NT2/D1 (cell line): Measurements from ENCODE around the gene DHRS12.

ENCODE experiments used
- YY1 ChIP-seq: IDR thresholded peaks from 2 replicates; pipeline ENCODE4 v1.6.1; 2011; ENCODE audit not compliant: insufficient read length, insufficient read depth
- ZNF274 ChIP-seq: IDR thresholded peaks from 2 replicates; pipeline ENCODE4 v1.6.1; 2011; ENCODE audit warnings: mild to moderate bottlenecking, low read depth, low read length

- TF ChIP-seq ZNF274 (no peak), YY1 (no peak)
Observed at GRCh38 chr13:51846756-51847155, 42.8 kb upstream of the DHRS12 start.
